IMR-90 (cell line): ENCODE results near the gene ALPI. TPM values are rescaled to one million over a fixed set of nuclear protein-coding genes. Genes with fewer than 3 reads are reported as not detected.

Experiments
- ATAC-seq: fragments of 200-7000 bp; cut with Tn5 transposase; 2 replicates; pipeline ENCODE4 v1.9.1; 2020; ENCODE audit warnings: low read depth, mild to moderate bottlenecking, moderate library complexity
- BruUV-seq: library from RNA; stranded (reverse); fragments of 400-500 nt; replicated peaks from 2 replicates; lab custom pipeline; 2021; lab: Mats Ljungman, UMichigan
- CTCF ChIA-PET: fragments of 300-600 bp; formaldehyde crosslinking; extraction: SDS; loops from one replicate; lab custom pipeline; 2021; ENCODE audit warnings: antibody characterized with exemption; lab: Yijun Ruan, JAX
- POLR2A ChIA-PET: fragments of 300-600 bp; sonication (Branson Sonifier 250); formaldehyde crosslinking; loops from one replicate; lab custom pipeline; 2022; ENCODE audit warnings: antibody characterized with exemption; ENCODE audit not compliant: unreplicated experiment; lab: Charles Lee
- DNase-seq: peaks from one replicate; pipeline ENCODE4 v3.0.0; 2013
- H2AFZ ChIP-seq: replicated peaks from 2 replicates; pipeline ENCODE3; 2013; ENCODE audit warnings: low read length, mild to moderate bottlenecking; ENCODE audit not compliant: poor library complexity
- H2AK5ac ChIP-seq: 2 replicates; pipeline ENCODE4 v1.6.1; 2013; ENCODE audit warnings: low read depth, low read length, inconsistent platforms
- H2AK9ac ChIP-seq: replicated peaks from 2 replicates; pipeline ENCODE3; 2013; ENCODE audit warnings: mild to moderate bottlenecking, low read depth, low read length, moderate library complexity; ENCODE audit not compliant: poor library complexity
- H2BK120ac ChIP-seq: 2 replicates; pipeline ENCODE4 v1.6.1; 2013; ENCODE audit warnings: low read depth, low read length, inconsistent platforms
- H2BK15ac ChIP-seq: 3 replicates; pipeline ENCODE4 v1.6.1; 2013; ENCODE audit warnings: low read depth, low read length, inconsistent platforms
- H2BK20ac ChIP-seq: 2 replicates; pipeline ENCODE4 v1.6.1; 2013; ENCODE audit warnings: low read depth, mild to moderate bottlenecking, inconsistent platforms, low read length, moderate library complexity
- H2BK5ac ChIP-seq: 2 replicates; pipeline ENCODE4 v1.6.1; 2013; ENCODE audit warnings: mild to moderate bottlenecking, low read depth, low read length, inconsistent platforms; ENCODE audit not compliant: poor library complexity, severe bottlenecking
- H3K14ac ChIP-seq: replicated peaks from 2 replicates; pipeline ENCODE4 v1.6.1; 2013; ENCODE audit warnings: low read depth, low read length, inconsistent platforms
- H3K18ac ChIP-seq: 2 replicates; pipeline ENCODE4 v1.6.1; 2013; ENCODE audit warnings: low read depth, low read length, control low read depth
- H3K23ac ChIP-seq: 2 replicates; pipeline ENCODE4 v1.6.1; 2013; ENCODE audit warnings: low read depth, low read length, inconsistent platforms
- H3K27ac ChIP-seq: 2 replicates; pipeline ENCODE4 v1.5.1; 2013; ENCODE audit warnings: mild to moderate bottlenecking, control low read depth, low read length; ENCODE audit not compliant: insufficient read depth
- H3K27me3 ChIP-seq: 2 replicates; pipeline ENCODE4 v1.6.1; 2013; ENCODE audit warnings: low read length; ENCODE audit not compliant: control insufficient read depth, insufficient read depth
- H3K36me3 ChIP-seq: 2 replicates; pipeline ENCODE4 v1.6.1; 2013; ENCODE audit warnings: low read length, mixed read lengths; ENCODE audit not compliant: control insufficient read depth, insufficient read depth
- H3K4ac ChIP-seq: 2 replicates; pipeline ENCODE4 v1.6.1; 2013; ENCODE audit warnings: low read depth, low read length, inconsistent platforms
- H3K4me1 ChIP-seq: 2 replicates; pipeline ENCODE4 v1.6.1; 2013; ENCODE audit warnings: low read length, mixed read lengths; ENCODE audit not compliant: control insufficient read depth, insufficient read depth
- H3K4me2 ChIP-seq: 2 replicates; pipeline ENCODE4 v1.6.1; 2013; ENCODE audit warnings: low read depth, mild to moderate bottlenecking, control low read depth, low read length, moderate library complexity
- H3K4me3 ChIP-seq: 2 replicates; pipeline ENCODE4 v1.5.1; 2013; ENCODE audit warnings: low read depth, mild to moderate bottlenecking, control low read depth, low read length, moderate library complexity; ENCODE audit not compliant: insufficient read depth
- H3K56ac ChIP-seq: 2 replicates; pipeline ENCODE4 v1.6.1; 2013; ENCODE audit warnings: low read length, inconsistent platforms; ENCODE audit not compliant: insufficient read depth; ENCODE audit errors: extremely low read depth
- H3K79me1 ChIP-seq, 2 experiments: 2 replicates each; pipeline ENCODE4 v1.6.1; 2013; ENCODE audit warnings: low read length in 2 of 2, inconsistent platforms in 1 of 2, low read depth in 1 of 2
- H3K9ac ChIP-seq: 2 replicates; pipeline ENCODE4 v1.6.1; 2013; ENCODE audit warnings: low read depth, low read length, control low read depth
- H3K9me1 ChIP-seq: 2 replicates; pipeline ENCODE4 v1.6.1; 2013; ENCODE audit warnings: low read length, inconsistent platforms; ENCODE audit not compliant: insufficient read depth
- H3K9me3 ChIP-seq: 2 replicates; pipeline ENCODE4 v1.6.1; 2013; ENCODE audit warnings: low read length; ENCODE audit not compliant: control insufficient read depth, insufficient read depth
- H4K20me1 ChIP-seq: 2 replicates; pipeline ENCODE4 v1.6.1; 2013; ENCODE audit warnings: low read length, inconsistent platforms; ENCODE audit not compliant: insufficient read depth
- H4K5ac ChIP-seq: 2 replicates; pipeline ENCODE4 v1.6.1; 2013; ENCODE audit warnings: mild to moderate bottlenecking, low read depth, low read length, control low read depth
- H4K8ac ChIP-seq, 2 experiments: 2 replicates each; pipeline ENCODE4 v1.6.1; 2013; ENCODE audit warnings: low read depth in 2 of 2, low read length in 2 of 2, control low read depth in 1 of 2, inconsistent platforms in 1 of 2
- H4K91ac ChIP-seq: 2 replicates; pipeline ENCODE4 v1.6.1; 2013; ENCODE audit warnings: low read depth, low read length, inconsistent platforms; ENCODE audit not compliant: insufficient read depth
- BHLHE40 ChIP-seq: fragments of 150-350 bp; IDR thresholded peaks from 2 replicates; pipeline ENCODE4 v1.6.1; 2016; ENCODE audit warnings: mild to moderate bottlenecking, low read depth, low read length
- CEBPB ChIP-seq: IDR thresholded peaks from 2 replicates; pipeline ENCODE4 v1.6.1; 2012; ENCODE audit warnings: low read depth, low read length, improper control_type of control experiment
- CHD1 ChIP-seq: IDR thresholded peaks from 2 replicates; pipeline ENCODE4 v1.6.1; 2012; ENCODE audit warnings: low read depth, low read length, improper control_type of control experiment
- ELK1 ChIP-seq: fragments of 150-350 bp; IDR thresholded peaks from 2 replicates; pipeline ENCODE4 v1.6.1; 2016; ENCODE audit warnings: low read depth, mild to moderate bottlenecking, low read length, moderate library complexity, borderline replicate concordance
- MAFK ChIP-seq: IDR thresholded peaks from 2 replicates; pipeline ENCODE4 v1.6.1; 2012; ENCODE audit warnings: low read depth, low read length, improper control_type of control experiment
- MXI1 ChIP-seq: IDR thresholded peaks from 2 replicates; pipeline ENCODE4 v1.6.1; 2012; ENCODE audit warnings: low read depth, mild to moderate bottlenecking, low read length, moderate library complexity, borderline replicate concordance
- NFE2L2 ChIP-seq: fragments of 150-350 bp; IDR thresholded peaks from 2 replicates; pipeline ENCODE4 v1.6.1; 2016; ENCODE audit warnings: low read depth, mild to moderate bottlenecking, low read length
- POLR2A ChIP-seq: IDR thresholded peaks from 2 replicates; pipeline ENCODE4 v1.6.1; 2012; ENCODE audit warnings: mild to moderate bottlenecking, low read depth, low read length
- RCOR1 ChIP-seq: IDR thresholded peaks from 2 replicates; pipeline ENCODE4 v1.6.1; 2012; ENCODE audit warnings: mild to moderate bottlenecking, low read length, improper control_type of control experiment; ENCODE audit not compliant: insufficient replicate concordance
- RFX5 ChIP-seq: IDR thresholded peaks from 2 replicates; pipeline ENCODE4 v1.8.0; 2012; ENCODE audit warnings: low read depth, mild to moderate bottlenecking, low read length, moderate library complexity
- SMC3 ChIP-seq: fragments of 150-350 bp; IDR thresholded peaks from 2 replicates; pipeline ENCODE4 v1.6.1; 2016; ENCODE audit warnings: low read depth, mild to moderate bottlenecking, antibody characterized with exemption, low read length, moderate library complexity
- WGBS, 2 experiments: methylation state at CpG; one replicate each; pipeline versions ENCODE4 v1.1.5 to v1.1.7; 2013; ENCODE audit warnings: missing lambda C conversion rate in 2 of 2; ENCODE audit not compliant: insufficient read length in 1 of 2; ENCODE audit errors: extremely low coverage in 2 of 2; 5-methylcytosine and 5-hydroxymethylcytosine counted together
- dilution Hi-C: fragments of 300-500 bp; cut with HindIII; formaldehyde crosslinking; loops from one replicate; pipeline ENCODE4 v1.14.3; 2018; ENCODE audit warnings: low sequenced_read_pairs; ENCODE audit not compliant: unreplicated experiment
- in situ Hi-C: fragments of 300-500 bp; cut with MboI; formaldehyde crosslinking; loops from 3 replicates; pipeline ENCODE4 v1.14.3; 2019; ENCODE audit warnings: low sequenced_read_pairs, inconsistent platforms, mixed read lengths
- intact Hi-C: fragments of 100-400 bp; cut with micrococcal nuclease; formaldehyde crosslinking; loops from 2 replicates; pipeline ENCODE4 v1.10.0; 2022
- polyA plus RNA-seq, 3 experiments: library from polyadenylated mRNA; depleted of rRNA; stranded (reverse); fragments of >200 nt; gene quantifications; 2 replicates each; pipeline ENCODE4 v1.2.3, GENCODE V29; 2012; ENCODE audit warnings: low replicate concordance in 1 of 3
- total RNA-seq: library from RNA; depleted of rRNA; stranded (reverse); fragments of >200 nt; gene quantifications from 2 replicates; pipeline ENCODE4 v1.2.3, GENCODE V29; 2012
- TF ChIP-seq, protein P1 (sequence below): fragments of 150-350 bp; IDR thresholded peaks from 2 replicates; pipeline ENCODE4 v1.6.1; 2017; ENCODE audit warnings: mild to moderate bottlenecking, antibody characterized with exemption, low read length, low read depth

ALPI gene
- total and polyA plus RNA-seq, 2 of the 4 experiments (the other 2 are of a cell fraction) = not detected

DNA sequence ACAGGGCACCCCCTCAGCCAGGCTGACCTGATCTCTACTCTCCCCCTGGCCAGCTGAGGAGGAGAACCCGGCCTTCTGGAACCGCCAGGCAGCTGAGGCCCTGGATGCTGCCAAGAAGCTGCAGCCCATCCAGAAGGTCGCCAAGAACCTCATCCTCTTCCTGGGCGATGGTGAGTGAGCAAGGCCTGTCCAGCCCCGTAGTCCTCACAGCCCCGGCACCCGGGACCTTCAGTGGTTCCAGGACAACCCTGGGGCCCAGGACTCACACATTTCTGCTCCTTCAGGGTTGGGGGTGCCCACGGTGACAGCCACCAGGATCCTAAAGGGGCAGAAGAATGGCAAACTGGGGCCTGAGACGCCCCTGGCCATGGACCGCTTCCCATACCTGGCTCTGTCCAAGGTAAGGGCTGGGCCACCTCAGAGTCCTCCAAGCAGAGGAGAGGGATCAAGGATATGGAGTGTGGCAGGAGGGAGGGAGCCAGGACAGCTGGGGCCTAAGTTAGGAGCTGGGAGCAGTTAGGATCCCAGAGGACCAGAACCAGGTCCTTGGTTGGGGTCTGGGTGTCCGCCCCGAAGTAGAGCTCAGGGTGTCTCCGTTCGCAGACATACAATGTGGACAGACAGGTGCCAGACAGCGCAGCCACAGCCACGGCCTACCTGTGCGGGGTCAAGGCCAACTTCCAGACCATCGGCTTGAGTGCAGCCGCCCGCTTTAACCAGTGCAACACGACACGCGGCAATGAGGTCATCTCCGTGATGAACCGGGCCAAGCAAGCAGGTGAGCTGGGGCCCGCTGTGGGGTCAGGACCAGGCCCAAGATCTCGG, 555 bp downstream of the ALPI start:
- H3K79me1 ChIP-seq = no peaks in the 10 kb centered on the region
- no peak for TF ChIP-seq BHLHE40
- no peak for TF ChIP-seq RCOR1
- TF ChIP-seq, protein P1, sequence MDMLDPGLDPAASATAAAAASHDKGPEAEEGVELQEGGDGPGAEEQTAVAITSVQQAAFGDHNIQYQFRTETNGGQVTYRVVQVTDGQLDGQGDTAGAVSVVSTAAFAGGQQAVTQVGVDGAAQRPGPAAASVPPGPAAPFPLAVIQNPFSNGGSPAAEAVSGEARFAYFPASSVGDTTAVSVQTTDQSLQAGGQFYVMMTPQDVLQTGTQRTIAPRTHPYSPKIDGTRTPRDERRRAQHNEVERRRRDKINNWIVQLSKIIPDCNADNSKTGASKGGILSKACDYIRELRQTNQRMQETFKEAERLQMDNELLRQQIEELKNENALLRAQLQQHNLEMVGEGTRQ = no peak
- no peak for TF ChIP-seq RFX5
- TF ChIP-seq SMC3 = no peak
- TF ChIP-seq CHD1 = no peak
- no peak for TF ChIP-seq NFE2L2
- no peak for TF ChIP-seq POLR2A
- no peak for TF ChIP-seq MAFK
- no peak for TF ChIP-seq MXI1
- TF ChIP-seq CEBPB = no peak
- no peak for TF ChIP-seq ELK1
- no peaks in the 10 kb centered on the region for H3K9me1 ChIP-seq
- no peak overlapping the region for H3K23ac ChIP-seq
- DNase-seq (no peak), ATAC-seq (no peak)
- no peak overlapping the region for H2BK20ac ChIP-seq
- no peak overlapping the region for H3K9ac ChIP-seq
- H4K5ac ChIP-seq = no peak overlapping the region
- intact Hi-C loops = no loop called here
- in situ Hi-C loops = no loop called here
- no peak overlapping the region for H2AFZ ChIP-seq
- H4K20me1 ChIP-seq = no peaks in the 10 kb centered on the region
- H3K4me2 ChIP-seq = no peak overlapping the region
- H2BK5ac ChIP-seq = no peak overlapping the region
- no peaks in the 10 kb centered on the region for H3K36me3 ChIP-seq
- peaks cover 24% of the 10 kb centered on the region; the same call in 1 of the 2 replicates for H3K27me3 ChIP-seq
- no peak overlapping the region for H2AK9ac ChIP-seq
- no peak overlapping the region for H3K14ac ChIP-seq
- H4K91ac ChIP-seq = no peak overlapping the region
- no peak overlapping the region for H2BK15ac ChIP-seq
- H4K8ac ChIP-seq = no peak overlapping the region
- H3K56ac ChIP-seq = no peak overlapping the region
- H3K27ac ChIP-seq = no peak overlapping the region
- H3K18ac ChIP-seq = no peak overlapping the region
- no peak overlapping the region for H3K4me3 ChIP-seq
- CTCF ChIA-PET = no interaction called here
- no peak overlapping the region for H3K4ac ChIP-seq
- BruUV-seq = no TSS peak
- H3K4me1 ChIP-seq = no peaks in the 10 kb centered on the region
- H2AK5ac ChIP-seq = no peak overlapping the region
- H2BK120ac ChIP-seq = no peak overlapping the region
- dilution Hi-C loops = no loop called here
- H3K9me3 ChIP-seq = no peaks in the 10 kb centered on the region
- POLR2A ChIA-PET = no interaction called here
- 82% methylated on average over 18 of the region's 27 CpGs; no CpG with 5 or more reads in 1 of the 2 experiments for whole genome bisulfite sequencing, 2 experiments
